HepG2 (cell line): ENCODE results near the gene ATRX. TPM values are rescaled to one million over a fixed set of nuclear protein-coding genes. Genes with fewer than 3 reads are reported as not detected.

ENCODE experiments used
- GABPB1 ChIP-seq: IDR thresholded peaks from 2 replicates; pipeline ENCODE4 v1.6.1; 2016; ENCODE audit warnings: mild to moderate bottlenecking, missing genetic modification reagents, moderate library complexity, missing compliant biosample characterization
- HMG20A ChIP-seq: IDR thresholded peaks from 2 replicates; pipeline ENCODE4 v1.6.1; 2016; ENCODE audit warnings: borderline replicate concordance
- HNRNPUL1 ChIP-seq: fragments of 200-400 bp; formaldehyde crosslinking; IDR thresholded peaks from 2 replicates; pipeline ENCODE4 v1.6.1; 2017; ENCODE audit warnings: low read depth, mild to moderate bottlenecking, low read length, moderate library complexity
- KMT2A ChIP-seq: sonication (generic); formaldehyde crosslinking; IDR thresholded peaks from 2 replicates; pipeline ENCODE4 v1.4.0; 2020; ENCODE audit warnings: missing genetic modification reagents
- PHF20 ChIP-seq: sonication (generic); formaldehyde crosslinking; IDR thresholded peaks from 2 replicates; pipeline ENCODE4 v1.5.0; 2020; ENCODE audit warnings: mild to moderate bottlenecking, missing genetic modification reagents
- POLR2AphosphoS5 ChIP-seq: IDR thresholded peaks from 2 replicates; pipeline ENCODE4 v1.6.1; 2012; ENCODE audit warnings: low read depth, low read length
- RFXANK ChIP-seq: IDR thresholded peaks from 2 replicates; pipeline ENCODE4 v1.6.1; 2016
- ZFX ChIP-seq: sonication (generic); formaldehyde crosslinking; IDR thresholded peaks from 2 replicates; pipeline ENCODE4 v1.4.0; 2020; ENCODE audit warnings: mild to moderate bottlenecking, low read depth, missing genetic modification reagents, moderate library complexity
- ZMAT3 ChIP-seq: sonication (generic); formaldehyde crosslinking; conservative IDR thresholded peaks from 2 replicates; pipeline ENCODE4 v1.7.0; 2021; ENCODE audit warnings: missing genetic modification reagents
- ZNF101 ChIP-seq: sonication (generic); formaldehyde crosslinking; IDR thresholded peaks from 2 replicates; pipeline ENCODE4 v1.4.0; 2020; ENCODE audit warnings: mild to moderate bottlenecking, low read depth, missing genetic modification reagents, borderline replicate concordance
- ZNF12 ChIP-seq: sonication (generic); formaldehyde crosslinking; IDR thresholded peaks from 2 replicates; pipeline ENCODE4 v1.5.0; 2020; ENCODE audit warnings: missing genetic modification reagents
- polyA plus RNA-seq, 8 experiments: library from polyadenylated mRNA; depleted of rRNA in 3 of 8; stranded (reverse) in 7 of 8; unstranded in 1 of 8; fragments of >200 nt; fragmentation: Illumina TruSeq in 4 of 8; extraction: Trizol in 4 of 8; gene quantifications; 2 replicates each; pipeline versions ENCODE4 v1.2.1 to v1.2.3, GENCODE V29; 2011 to 2016; ENCODE audit warnings: low read depth in 4 of 8, missing spikeins in 1 of 8, mixed read lengths in 1 of 8; ENCODE audit not compliant: insufficient read depth in 1 of 8
- total RNA-seq, 5 experiments: library from RNA; depleted of rRNA; stranded (reverse); fragments of >200 nt; fragmentation: Illumina TruSeq; extraction: Trizol; gene quantifications; 2 replicates each; pipeline ENCODE4 v1.2.3, GENCODE V29; 2016; ENCODE audit warnings: low read depth in 1 of 5
- TF ChIP-seq, protein P1 (sequence below): sonication (generic); formaldehyde crosslinking; IDR thresholded peaks from 2 replicates; pipeline ENCODE4 v1.5.1; 2020; ENCODE audit warnings: missing genetic modification reagents, mild to moderate bottlenecking, borderline replicate concordance
- TF ChIP-seq, protein P2 (sequence below): sonication (generic); formaldehyde crosslinking; IDR thresholded peaks from 2 replicates; pipeline ENCODE4 v1.4.0; 2020; ENCODE audit warnings: missing genetic modification reagents
- TF ChIP-seq, protein P3 (sequence below): IDR thresholded peaks from 2 replicates; pipeline ENCODE4 v1.6.1; 2016; ENCODE audit warnings: missing genetic modification reagents, missing compliant biosample characterization
- TF ChIP-seq, protein P4 (sequence below): sonication (generic); formaldehyde crosslinking; IDR thresholded peaks from 2 replicates; pipeline ENCODE4 v1.8.0; 2022; ENCODE audit warnings: missing genetic modification reagents, mild to moderate bottlenecking, borderline replicate concordance
- TF ChIP-seq, protein P5 (sequence below): sonication (generic); formaldehyde crosslinking; IDR thresholded peaks from 2 replicates; pipeline ENCODE4 v1.5.0; 2020; ENCODE audit warnings: mild to moderate bottlenecking, missing genetic modification reagents
- TF ChIP-seq, protein P6 (sequence below): IDR thresholded peaks from 2 replicates; pipeline ENCODE4 v1.6.1; 2016

The ATRX gene
- total and polyA plus RNA-seq, 2 of the 13 experiments (the other 11 are each of a cell fraction or from before 2014, with no cell fraction given) = 26.1 to 44.5 TPM

DNA sequence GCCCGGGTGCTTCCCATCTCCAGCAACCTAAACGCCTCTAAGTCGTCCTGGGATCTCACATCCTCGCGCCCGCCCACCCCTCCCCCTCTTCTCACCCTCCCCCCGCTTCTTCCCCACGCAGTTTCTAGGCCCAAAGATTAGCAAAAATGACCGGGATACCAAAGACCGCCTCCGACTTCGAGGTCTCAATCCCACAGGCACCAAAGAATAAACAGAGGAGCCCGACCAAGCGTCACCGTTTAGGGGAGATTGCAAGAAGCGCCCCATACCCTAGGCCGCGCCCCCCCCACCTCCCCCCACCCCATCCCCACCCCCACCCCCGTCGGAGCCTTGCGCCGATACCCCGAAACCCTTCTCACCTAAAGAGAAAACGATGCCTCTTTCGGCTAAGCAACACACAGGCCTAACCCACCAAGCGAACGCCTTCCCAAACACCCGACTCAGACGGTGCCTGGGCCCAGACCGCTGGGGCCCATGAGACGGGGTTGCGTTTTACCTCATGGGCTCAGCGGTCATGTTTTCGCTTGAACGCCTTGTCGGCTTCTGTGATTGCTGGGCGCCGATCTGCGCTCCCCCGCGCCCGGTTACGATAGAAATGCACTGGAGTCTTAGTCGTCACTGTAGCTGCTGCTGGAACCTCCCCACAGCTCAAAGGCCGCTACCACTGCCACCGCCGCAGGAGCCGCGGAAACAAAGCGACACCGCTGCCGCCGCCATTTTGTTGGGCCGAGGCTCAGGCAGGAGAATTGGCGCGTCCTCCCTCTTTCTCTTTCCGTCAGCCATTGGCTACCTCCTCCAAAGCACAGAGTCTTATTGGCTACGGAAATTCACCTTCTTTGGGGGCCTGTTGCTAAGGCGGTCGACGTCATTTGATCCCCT is at the start of gene ATRX (continued):
- TF ChIP-seq, protein P1, sequence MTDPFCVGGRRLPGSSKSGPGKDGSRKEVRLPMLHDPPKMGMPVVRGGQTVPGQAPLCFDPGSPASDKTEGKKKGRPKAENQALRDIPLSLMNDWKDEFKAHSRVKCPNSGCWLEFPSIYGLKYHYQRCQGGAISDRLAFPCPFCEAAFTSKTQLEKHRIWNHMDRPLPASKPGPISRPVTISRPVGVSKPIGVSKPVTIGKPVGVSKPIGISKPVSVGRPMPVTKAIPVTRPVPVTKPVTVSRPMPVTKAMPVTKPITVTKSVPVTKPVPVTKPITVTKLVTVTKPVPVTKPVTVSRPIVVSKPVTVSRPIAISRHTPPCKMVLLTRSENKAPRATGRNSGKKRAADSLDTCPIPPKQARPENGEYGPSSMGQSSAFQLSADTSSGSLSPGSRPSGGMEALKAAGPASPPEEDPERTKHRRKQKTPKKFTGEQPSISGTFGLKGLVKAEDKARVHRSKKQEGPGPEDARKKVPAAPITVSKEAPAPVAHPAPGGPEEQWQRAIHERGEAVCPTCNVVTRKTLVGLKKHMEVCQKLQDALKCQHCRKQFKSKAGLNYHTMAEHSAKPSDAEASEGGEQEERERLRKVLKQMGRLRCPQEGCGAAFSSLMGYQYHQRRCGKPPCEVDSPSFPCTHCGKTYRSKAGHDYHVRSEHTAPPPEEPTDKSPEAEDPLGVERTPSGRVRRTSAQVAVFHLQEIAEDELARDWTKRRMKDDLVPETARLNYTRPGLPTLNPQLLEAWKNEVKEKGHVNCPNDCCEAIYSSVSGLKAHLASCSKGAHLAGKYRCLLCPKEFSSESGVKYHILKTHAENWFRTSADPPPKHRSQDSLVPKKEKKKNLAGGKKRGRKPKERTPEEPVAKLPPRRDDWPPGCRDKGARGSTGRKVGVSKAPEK (CRISPR knock-in tag) = no peak
- TF ChIP-seq, protein P2, sequence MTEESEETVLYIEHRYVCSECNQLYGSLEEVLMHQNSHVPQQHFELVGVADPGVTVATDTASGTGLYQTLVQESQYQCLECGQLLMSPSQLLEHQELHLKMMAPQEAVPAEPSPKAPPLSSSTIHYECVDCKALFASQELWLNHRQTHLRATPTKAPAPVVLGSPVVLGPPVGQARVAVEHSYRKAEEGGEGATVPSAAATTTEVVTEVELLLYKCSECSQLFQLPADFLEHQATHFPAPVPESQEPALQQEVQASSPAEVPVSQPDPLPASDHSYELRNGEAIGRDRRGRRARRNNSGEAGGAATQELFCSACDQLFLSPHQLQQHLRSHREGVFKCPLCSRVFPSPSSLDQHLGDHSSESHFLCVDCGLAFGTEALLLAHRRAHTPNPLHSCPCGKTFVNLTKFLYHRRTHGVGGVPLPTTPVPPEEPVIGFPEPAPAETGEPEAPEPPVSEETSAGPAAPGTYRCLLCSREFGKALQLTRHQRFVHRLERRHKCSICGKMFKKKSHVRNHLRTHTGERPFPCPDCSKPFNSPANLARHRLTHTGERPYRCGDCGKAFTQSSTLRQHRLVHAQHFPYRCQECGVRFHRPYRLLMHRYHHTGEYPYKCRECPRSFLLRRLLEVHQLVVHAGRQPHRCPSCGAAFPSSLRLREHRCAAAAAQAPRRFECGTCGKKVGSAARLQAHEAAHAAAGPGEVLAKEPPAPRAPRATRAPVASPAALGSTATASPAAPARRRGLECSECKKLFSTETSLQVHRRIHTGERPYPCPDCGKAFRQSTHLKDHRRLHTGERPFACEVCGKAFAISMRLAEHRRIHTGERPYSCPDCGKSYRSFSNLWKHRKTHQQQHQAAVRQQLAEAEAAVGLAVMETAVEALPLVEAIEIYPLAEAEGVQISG (CRISPR knock-in tag) = peak; percentile 61
- TF ChIP-seq, protein P3, sequence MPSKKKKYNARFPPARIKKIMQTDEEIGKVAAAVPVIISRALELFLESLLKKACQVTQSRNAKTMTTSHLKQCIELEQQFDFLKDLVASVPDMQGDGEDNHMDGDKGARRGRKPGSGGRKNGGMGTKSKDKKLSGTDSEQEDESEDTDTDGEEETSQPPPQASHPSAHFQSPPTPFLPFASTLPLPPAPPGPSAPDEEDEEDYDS (CRISPR knock-in tag) = peak; percentile 71
- 0 out of 2 replicates have a peak, but pooled peaks have one; percentile 29 for TF ChIP-seq PHF20 (CRISPR knock-in tag)
- no peak for TF ChIP-seq HNRNPUL1
- TF ChIP-seq, protein P4, sequence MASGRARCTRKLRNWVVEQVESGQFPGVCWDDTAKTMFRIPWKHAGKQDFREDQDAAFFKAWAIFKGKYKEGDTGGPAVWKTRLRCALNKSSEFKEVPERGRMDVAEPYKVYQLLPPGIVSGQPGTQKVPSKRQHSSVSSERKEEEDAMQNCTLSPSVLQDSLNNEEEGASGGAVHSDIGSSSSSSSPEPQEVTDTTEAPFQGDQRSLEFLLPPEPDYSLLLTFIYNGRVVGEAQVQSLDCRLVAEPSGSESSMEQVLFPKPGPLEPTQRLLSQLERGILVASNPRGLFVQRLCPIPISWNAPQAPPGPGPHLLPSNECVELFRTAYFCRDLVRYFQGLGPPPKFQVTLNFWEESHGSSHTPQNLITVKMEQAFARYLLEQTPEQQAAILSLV (CRISPR knock-in tag) = peak; percentile 60; the same call in 1 of the 2 replicates
- TF ChIP-seq ZFX (CRISPR knock-in tag) = peak; percentile 81
- TF ChIP-seq, protein P5, sequence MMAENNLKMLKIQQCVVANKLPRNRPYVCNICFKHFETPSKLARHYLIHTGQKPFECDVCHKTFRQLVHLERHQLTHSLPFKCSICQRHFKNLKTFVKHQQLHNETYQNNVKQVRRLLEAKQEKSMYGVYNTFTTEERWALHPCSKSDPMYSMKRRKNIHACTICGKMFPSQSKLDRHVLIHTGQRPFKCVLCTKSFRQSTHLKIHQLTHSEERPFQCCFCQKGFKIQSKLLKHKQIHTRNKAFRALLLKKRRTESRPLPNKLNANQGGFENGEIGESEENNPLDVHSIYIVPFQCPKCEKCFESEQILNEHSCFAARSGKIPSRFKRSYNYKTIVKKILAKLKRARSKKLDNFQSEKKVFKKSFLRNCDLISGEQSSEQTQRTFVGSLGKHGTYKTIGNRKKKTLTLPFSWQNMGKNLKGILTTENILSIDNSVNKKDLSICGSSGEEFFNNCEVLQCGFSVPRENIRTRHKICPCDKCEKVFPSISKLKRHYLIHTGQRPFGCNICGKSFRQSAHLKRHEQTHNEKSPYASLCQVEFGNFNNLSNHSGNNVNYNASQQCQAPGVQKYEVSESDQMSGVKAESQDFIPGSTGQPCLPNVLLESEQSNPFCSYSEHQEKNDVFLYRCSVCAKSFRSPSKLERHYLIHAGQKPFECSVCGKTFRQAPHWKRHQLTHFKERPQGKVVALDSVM (CRISPR knock-in tag) = peak; percentile 64; the same call in 1 of the 2 replicates
- TF ChIP-seq ZMAT3 (CRISPR knock-in tag) = 0 out of 2 replicates have a peak, but pooled peaks have one; percentile 32
- TF ChIP-seq ZNF12 (CRISPR knock-in tag) = 0 out of 2 replicates have a peak, but pooled peaks have one; percentile 18
- 0 out of 2 replicates have a peak, but pooled peaks have one; percentile 34 for TF ChIP-seq GABPB1 (CRISPR knock-in tag)
- peak; percentile 75 for TF ChIP-seq POLR2AphosphoS5
- TF ChIP-seq HMG20A = no peak
- TF ChIP-seq KMT2A (CRISPR knock-in tag) = peak; percentile 72
- TF ChIP-seq, protein P6, sequence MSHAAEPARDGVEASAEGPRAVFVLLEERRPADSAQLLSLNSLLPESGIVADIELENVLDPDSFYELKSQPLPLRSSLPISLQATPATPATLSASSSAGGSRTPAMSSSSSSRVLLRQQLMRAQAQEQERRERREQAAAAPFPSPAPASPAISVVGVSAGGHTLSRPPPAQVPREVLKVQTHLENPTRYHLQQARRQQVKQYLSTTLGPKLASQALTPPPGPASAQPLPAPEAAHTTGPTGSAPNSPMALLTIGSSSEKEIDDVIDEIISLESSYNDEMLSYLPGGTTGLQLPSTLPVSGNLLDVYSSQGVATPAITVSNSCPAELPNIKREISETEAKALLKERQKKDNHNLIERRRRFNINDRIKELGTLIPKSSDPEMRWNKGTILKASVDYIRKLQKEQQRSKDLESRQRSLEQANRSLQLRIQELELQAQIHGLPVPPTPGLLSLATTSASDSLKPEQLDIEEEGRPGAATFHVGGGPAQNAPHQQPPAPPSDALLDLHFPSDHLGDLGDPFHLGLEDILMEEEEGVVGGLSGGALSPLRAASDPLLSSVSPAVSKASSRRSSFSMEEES = 0 out of 2 replicates have a peak, but pooled peaks have one; percentile 31
- no peak for TF ChIP-seq ZNF101 (CRISPR knock-in tag)
- peak; percentile 93 for TF ChIP-seq RFXANK (CRISPR knock-in tag)
